ENCODE measurements around the gene ELL. TPM values are rescaled to one million over a fixed set of nuclear protein-coding genes. Genes with fewer than 3 reads are reported as not detected.

The ELL gene
- total and polyA plus RNA-seq, 9 of the 15 experiments (the other 6 are each of a cell fraction or from before 2014, with no cell fraction given): 0.24 to 22.5 (median 4.1) TPM

- no peak for TF ChIP-seq ADNP (tag; IDR thresholded peaks at IDR 0.05)
- TF ChIP-seq ZNF324 (CRISPR knock-in tag; IDR thresholded peaks at IDR 0.05): no peak
- no peak for TF ChIP-seq ZBTB5 (IDR thresholded peaks at IDR 0.05)
- TF ChIP-seq TSHZ1 (CRISPR knock-in tag; IDR thresholded peaks at IDR 0.05): no peak
- no peak for TF ChIP-seq ZNF12 (CRISPR knock-in tag; IDR thresholded peaks at IDR 0.05)
- no peak; the same call in 1 of the 2 replicates for TF ChIP-seq CREM (IDR thresholded peaks at IDR 0.05; ENCODE audit: low read depth)
- TF ChIP-seq ZNF282 (CRISPR knock-in tag; IDR thresholded peaks at IDR 0.05): no peak
- no peak for TF ChIP-seq SFPQ (IDR thresholded peaks at IDR 0.05; ENCODE audit: low read depth, low read length)
- no peak; the same call in 1 of the 2 replicates for TF ChIP-seq DPF2 (IDR thresholded peaks at IDR 0.05)
- TF ChIP-seq ELK1 (CRISPR knock-in tag; IDR thresholded peaks at IDR 0.05): no peak
- peak; percentile 69 for TF ChIP-seq POLR2A (conservative IDR thresholded peaks at IDR 0.05)
- peak; percentile 34 for TF ChIP-seq ZNF592 (IDR thresholded peaks at IDR 0.05)
- no peak for TF ChIP-seq ETV5 (CRISPR knock-in tag; IDR thresholded peaks at IDR 0.05; ENCODE audit: low read depth)
- TF ChIP-seq BHLHE40 (IDR thresholded peaks at IDR 0.05; ENCODE audit: low read length): no peak
- TF ChIP-seq LARP7 (IDR thresholded peaks at IDR 0.05): no peak
- no peak for TF ChIP-seq DACH1 (IDR thresholded peaks at IDR 0.05; ENCODE audit: partially characterized antibody)
Measured at GRCh38 chr19:18414504-18415177, 107.2 kb downstream of the ELL start (continued).
